Globus pallidus (tissue), 1 donor: Measurements from ENCODE around the gene TCERG1L.
"Not testable (repeated sequence)": the region's sequence is repeated elsewhere in the genome, so short reads cannot be mapped to it uniquely, and the experiment has no call there.

Experiments used
- DNase-seq: peaks from one replicate; pipeline ENCODE4 v3.0.0-alpha.2; 2015; ENCODE audit warnings: low spot score

The TCERG1L gene

GRCh38 chr10:131083915-131084790, 227.4 kb downstream of the TCERG1L start:
- no peak for DNase-seq

DNA sequence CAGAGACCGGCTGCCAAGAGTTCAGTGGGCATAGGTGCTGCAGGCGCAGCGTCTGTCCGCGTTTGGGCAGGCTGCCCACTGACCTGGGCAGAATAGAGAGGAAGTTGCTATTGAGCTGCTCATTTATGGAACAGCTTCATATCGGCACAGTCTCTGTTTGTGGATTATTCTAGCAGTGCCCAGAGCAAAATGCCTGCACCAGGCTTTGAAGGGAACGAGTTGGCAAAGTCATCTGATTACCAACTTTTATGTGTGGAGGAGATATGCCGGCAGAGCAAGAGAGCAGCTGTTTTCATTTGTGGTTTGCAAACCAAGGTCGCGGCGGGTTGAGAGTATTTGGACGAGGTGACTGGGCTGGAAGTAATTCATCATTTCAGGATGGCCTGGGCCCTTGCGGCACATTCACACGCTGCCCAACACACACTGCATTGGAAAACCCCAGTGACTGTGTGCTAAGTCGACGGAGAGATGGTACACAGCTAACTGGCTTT, 228.5 kb downstream of the TCERG1L start:
- DNase-seq: no peak

DNA sequence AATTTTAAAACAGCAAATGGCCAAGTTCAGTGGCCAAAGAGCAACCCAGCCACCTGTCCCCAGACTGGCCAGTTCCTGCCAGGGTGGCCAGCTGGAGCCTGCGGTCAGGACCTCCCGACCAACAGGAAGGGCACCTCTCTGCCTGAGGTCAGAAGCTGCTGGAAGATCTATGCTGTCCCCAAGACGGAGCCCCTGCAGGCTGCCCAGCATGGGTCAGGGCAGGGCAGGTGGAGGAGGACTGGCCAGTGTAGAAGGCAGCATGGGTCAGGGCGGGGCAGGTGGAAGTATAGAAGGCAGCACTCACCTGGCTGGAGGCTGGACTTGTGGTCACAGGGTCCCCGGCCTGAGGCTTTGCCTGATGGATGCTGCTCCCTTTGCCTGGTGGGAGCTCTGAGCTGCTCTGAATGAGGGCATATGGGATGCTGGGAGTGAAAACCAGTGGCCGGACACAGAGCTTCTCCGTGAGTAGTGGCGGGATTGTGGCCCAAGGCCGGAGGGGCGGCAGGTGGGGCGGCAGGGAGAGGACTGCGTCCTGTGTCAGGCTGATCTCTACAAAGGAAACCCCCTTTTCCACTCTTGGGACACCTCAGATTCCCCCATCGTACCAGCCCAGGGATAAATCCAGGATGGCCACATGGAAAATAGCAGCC, 229.2 kb downstream of the TCERG1L start:
- DNase-seq: no peak

DNA sequence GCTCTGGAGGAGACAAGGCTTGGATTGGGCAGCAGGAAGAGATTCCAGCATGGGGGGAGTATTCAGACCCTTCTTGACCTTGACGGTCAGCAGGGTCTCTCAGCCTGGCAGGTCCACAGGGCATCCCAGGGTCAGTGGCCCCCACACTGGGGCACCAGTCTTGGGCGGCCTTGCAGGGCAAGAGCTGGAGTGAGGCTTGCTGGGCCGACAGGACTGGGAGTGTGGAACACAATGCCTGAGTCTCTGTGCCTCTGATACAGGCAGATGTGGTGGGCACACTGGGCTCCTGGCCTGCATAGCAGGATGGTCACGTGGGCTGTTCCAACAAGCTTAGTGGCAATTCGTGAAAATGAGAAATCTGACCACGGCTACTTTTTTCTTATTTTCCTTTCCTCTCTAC, 229.7 kb downstream of the TCERG1L start:
- DNase-seq: no peak

- DNase-seq: no peak
Measured at GRCh38 chr10:131081376-131081775, 230.1 kb downstream of the TCERG1L start.

DNA sequence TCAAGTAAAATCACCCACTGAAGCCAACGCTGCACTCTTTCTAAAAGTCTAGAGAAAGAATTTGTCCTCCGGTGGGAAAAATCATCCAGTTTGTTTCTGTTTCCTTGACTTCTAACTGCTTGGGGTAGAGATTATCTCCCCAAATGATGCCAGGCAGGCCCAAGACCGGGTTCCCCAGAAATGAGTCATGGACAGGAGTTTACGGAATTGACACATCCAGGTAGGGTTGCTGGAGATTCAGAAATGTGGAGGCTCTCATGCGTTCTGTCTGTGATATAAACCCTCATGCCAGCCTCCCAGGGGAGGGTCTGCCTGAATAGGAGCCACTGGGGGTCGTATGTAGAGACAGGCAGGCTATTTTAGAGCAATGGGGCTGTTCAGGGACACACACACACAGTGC, 230.9 kb downstream of the TCERG1L start:
- no peak for DNase-seq

- DNase-seq: no peak
Measured at GRCh38 chr10:131079314-131079713, 232.2 kb downstream of the TCERG1L start.

GRCh38 chr10:131078882-131079280, 232.6 kb downstream of the TCERG1L start:
- not testable (repeated sequence) for DNase-seq

- no peak for DNase-seq
Measured at GRCh38 chr10:131078131-131078881, 233.2 kb downstream of the TCERG1L start.

- no peak for DNase-seq
Measured at GRCh38 chr10:131077724-131078123, 233.8 kb downstream of the TCERG1L start.

GRCh38 chr10:131077031-131077430, 234.5 kb downstream of the TCERG1L start:
- no peak for DNase-seq

- DNase-seq: no peak
Measured at GRCh38 chr10:131076356-131076755, 235.2 kb downstream of the TCERG1L start.

DNA sequence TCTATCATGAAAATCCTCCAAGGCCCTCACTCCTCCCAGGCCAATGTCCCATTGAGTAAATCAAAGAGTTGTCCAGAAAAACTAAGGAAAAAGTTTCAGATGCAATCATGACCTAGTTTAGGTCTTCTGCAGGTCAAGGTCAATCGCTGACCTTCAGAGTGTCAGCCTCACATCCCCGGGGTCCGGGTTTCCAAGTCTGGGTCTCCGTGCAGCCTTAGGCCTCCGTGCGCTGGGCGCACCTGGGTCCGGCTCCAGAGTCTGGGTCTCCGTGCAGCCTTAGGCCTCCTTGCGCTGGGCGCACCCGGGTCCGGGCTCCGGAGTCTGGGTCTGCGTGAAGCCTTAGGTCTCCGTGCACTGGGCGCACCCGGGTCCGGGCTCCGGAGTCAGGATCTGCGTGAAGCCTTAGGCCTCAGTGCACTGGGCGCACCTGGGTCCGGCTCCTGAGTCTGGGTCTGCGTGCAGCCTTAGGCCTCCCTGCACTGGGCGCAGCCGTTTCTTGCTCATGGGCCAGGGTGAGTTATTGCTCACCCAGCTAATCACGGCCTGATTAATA, 236.2 kb downstream of the TCERG1L start:
- DNase-seq: no peak

DNA sequence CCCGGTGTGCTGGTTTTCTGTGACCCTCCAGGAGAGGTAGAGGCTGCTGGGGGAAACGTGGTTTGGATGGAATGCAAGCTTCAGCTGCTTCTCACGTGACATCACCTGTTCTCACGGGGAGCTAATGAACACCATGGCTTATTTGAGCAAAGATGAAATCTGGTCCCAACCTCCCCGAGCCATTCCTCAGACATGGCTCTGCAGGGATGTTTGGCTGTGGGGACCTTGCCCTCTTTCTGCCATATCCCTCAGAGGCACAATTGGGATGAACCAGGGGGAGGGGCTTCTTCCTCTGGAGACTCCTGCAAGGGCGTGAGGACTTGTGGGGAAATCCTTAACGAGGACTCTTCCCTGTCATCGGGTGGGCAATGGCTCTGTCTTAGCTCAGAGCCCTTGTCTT, 236.8 kb downstream of the TCERG1L start:
- DNase-seq: no peak

GRCh38 chr10:131073469-131074035, 238.0 kb downstream of the TCERG1L start:
- DNase-seq: no peak

GRCh38 chr10:131072651-131073468, 238.7 kb downstream of the TCERG1L start:
- no peak for DNase-seq

- no peak for DNase-seq
Measured at GRCh38 chr10:131071721-131072120, 239.8 kb downstream of the TCERG1L start.

DNA sequence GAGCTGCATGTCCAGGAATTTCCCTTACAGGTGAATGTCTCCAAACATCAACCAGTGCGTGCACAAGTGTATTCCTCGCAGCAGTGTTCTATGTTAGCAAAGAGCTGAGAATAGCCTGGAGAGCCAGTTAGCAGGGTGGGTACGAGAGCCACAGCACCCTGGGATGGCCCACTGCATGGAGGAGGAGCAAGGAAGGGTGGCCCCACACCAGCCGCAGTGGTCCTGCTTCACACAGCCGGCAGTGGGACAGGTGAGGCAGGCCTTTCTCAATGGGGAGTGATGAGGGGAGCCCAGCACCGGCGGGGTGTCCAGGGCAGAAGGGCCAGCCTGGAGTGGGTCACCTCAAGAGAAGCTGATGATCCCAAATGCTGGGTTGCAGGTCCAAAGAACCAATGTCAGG, 240.7 kb downstream of the TCERG1L start:
- no peak for DNase-seq

DNA sequence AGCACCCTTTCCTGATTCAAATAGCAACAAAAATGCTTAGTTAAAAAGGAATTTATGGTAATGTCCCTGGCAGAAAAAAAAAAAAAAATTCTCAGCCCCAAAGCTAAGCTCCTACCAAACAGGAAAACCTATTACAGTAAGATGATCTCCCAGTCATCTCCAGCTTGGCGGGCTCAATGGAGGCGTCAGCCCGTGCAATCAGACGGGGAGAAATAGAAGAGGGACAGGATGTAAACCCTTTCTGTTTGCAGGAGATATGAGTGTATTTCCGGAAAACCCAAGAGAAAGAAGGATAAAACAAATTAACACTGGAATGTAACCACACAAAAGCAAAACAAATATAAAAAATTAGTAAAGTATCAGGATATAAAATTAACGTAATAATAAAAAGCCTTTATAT, 242.8 kb downstream of the TCERG1L start:
- no peak for DNase-seq

DNA sequence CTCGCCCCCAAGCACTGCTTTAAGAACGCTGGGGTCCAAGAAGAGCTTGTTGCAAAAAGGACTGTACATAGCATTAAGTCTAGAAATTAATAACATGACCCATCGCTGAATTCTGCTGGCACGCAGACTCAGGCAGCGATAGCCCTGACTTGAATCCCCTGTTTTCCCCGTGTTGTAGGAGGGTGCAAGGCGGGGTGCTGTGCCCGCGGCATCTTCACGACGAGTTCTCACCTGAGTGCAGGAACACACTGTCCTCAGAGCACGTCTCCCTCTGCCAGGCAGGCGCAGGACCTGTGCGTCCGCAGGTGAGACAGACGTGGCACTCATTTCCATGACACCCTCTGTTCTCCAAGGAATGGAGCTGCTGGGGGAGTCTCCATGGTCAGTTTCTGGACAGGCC, 243.2 kb downstream of the TCERG1L start:
- no peak for DNase-seq

- no peak for DNase-seq
Measured at GRCh38 chr10:131067690-131068089, 243.8 kb downstream of the TCERG1L start.
